Activated CD8-positive, alpha-beta memory T cell treated with anti-CD3 and anti-CD28 coated beads, Interleukin-2, amount 50 U/mL, for 1 hour (primary cell): ENCODE results near the gene PCDHA1.

Experiments
- DNase-seq: peaks from one replicate; pipeline ENCODE4 v3.0.0-alpha.2; 2020; ENCODE audit errors: extremely low read depth

The PCDHA1 gene

GRCh38 chr5:140988608-140989007, 202.7 kb downstream of the PCDHA1 start:
- DNase-seq, result no peak

- DNase-seq, result no peak
These were observed 203.5 kb downstream of the PCDHA1 start for GRCh38 chr5:140989254-140990020.

- DNase-seq, result no peak
These were observed 206.9 kb downstream of the PCDHA1 start for GRCh38 chr5:140992828-140993227.

DNA sequence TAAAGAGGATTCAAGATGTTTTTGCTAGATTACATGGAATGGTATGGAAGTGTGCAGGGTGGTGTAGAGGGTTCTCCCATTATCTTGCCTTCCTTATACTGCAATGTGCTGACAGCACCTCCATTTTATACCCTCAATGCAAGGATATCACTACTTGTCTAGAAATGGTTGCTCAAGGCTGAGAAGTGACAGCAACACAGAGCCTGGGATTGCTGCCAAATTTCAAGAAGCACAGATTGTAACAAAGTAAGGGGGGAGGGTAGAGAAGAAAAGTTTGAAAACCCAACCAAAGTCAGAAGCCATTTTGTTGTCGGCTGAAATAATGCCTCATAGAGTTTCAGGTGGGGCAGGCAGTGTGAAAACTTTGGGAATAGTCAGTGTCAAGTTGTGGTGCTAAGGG, 210.1 kb downstream of the PCDHA1 start:
- no peak for DNase-seq

GRCh38 chr5:140998921-140999410, 213.0 kb downstream of the PCDHA1 start:
- no peak for DNase-seq

GRCh38 chr5:141001446-141001843, 215.5 kb downstream of the PCDHA1 start:
- DNase-seq, result no peak

GRCh38 chr5:141001844-141002604, 216.1 kb downstream of the PCDHA1 start:
- no peak for DNase-seq

DNA sequence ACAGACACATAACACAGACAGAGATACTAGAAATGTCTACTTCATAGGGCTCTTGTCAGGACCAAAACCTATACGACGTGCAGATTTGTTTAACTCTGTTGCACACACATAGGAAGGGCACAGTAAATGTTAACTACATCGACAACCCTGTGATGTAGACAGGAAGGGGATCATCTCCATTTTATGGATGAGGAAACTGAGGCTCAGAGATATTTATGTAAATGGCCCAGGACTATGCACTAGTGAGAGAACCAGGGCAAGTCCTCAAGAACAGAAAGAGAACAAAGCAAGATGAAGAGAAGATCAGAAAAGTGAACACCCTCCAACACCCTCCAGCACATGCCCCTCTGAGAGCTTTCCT, 216.6 kb downstream of the PCDHA1 start:
- no peak for DNase-seq

DNA sequence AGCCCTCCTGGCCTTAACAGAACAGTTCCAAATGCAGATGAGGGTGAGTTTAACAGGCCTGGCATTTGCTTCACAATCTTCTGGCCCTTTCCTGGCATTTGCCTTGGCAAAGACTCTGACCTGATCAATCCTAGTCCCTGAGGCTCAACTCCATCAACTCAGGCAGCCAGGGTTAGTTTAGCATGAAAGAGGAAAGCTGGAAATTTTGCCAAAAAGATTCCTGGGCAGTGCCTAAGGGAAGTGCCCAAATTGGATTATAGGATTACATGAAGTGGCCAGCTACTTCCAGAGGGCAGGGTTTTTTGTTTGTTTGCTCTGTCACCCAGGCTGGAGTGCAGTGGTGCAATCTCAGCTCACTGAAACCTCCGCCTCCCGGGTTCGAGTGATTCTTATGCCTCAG, 217.1 kb downstream of the PCDHA1 start:
- no peak for DNase-seq

DNA sequence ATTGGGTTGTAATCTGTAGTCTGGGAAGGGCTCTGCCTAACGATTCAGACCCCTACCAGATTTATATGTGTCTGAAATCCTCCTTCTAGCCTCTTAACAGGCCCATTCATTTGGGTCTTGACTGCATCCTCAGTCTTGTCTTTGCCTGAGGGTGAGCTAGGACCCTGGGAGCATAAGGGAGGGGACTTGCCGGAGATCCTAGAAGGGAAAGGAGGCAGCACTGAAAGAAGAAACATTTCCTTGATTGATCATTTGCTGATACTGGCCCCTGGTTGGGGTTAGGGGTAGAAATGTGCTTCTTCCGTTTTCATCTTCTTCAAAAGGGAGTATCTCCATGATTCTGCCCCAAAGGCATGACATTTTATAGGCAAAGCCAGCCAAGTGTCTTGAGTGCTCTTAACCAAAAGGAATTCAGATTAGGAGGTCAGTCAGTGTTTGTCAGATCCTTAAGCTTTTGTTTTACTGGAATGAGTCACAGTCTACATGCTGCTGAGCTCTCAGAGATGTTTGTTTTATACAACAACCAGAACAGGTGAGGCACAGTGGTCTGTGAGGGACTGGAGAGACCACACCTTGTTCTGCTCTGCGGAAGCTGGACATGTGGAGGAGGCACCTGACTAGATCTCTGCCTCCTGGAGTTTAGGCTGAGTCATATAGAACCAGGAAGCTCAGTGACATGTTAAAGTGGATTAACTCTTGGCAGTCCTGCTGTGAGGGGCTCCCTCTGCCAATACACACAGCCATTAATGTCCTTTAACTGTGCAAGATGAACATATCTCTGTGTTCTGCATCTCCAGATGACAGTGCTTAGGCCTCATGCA, 218.1 kb downstream of the PCDHA1 start:
- no peak for DNase-seq

DNA sequence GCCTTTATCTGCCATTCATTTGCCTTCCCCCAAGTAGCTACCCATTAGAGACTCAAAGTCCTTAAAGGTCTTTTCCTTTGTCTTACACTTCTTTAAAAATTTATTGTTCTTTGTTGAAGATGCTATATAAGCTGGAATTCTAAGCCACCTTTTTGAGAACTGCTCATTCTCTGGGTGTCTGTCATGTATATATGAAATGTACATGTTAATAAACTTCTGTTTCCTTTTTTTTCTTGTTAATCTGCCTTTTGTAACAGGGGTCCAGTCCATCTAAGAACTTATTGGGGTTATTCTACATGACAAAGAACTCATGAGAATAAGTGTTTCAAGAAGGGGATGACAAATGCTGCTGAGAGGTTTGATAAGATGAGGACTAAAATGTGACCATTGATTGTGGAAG, 221.9 kb downstream of the PCDHA1 start:
- no peak for DNase-seq

DNA sequence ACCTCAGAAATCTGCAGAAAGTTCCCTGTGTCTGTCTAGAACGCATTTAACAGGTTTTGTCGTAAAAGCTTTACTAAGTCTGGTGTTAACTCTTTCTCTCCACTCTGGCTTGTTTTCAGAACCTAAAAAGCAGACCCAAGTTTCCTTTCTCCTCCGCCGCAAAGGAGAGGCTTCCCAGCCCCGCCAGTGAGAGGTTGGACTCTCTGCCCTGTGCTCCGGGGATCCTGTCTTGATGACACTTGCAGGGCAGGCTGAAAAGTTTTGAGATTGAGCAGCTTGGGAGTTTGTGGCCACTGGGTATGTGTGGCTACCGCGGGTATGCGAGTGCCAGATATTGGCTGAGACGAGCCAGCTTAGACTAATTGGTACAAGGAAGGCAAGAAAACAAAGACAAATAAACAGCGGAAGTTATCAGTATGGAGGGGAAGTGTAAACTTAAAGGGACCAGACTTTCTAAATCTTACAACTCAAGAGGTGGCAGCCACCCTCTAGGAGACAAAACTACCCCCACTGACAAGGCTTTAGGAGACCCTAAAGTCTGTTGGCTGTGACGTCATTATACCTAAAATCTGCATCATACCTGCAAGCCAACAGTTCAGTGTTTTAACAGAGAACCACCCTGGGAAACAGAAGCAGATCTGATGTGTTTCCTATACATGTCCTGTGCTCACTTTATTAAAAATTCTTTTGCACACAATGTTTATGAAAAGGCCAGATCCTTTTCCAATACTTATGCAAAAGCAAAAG, 224.3 kb downstream of the PCDHA1 start:
- no peak for DNase-seq

GRCh38 chr5:141017943-141018342, 232.0 kb downstream of the PCDHA1 start:
- no peak for DNase-seq

- DNase-seq, result no peak
These were observed 236.4 kb downstream of the PCDHA1 start for GRCh38 chr5:141022384-141022783.

- DNase-seq, result no peak
These were observed 245.1 kb downstream of the PCDHA1 start for GRCh38 chr5:141031006-141031405.

GRCh38 chr5:141032626-141033025, 246.7 kb downstream of the PCDHA1 start:
- no peak for DNase-seq

DNA sequence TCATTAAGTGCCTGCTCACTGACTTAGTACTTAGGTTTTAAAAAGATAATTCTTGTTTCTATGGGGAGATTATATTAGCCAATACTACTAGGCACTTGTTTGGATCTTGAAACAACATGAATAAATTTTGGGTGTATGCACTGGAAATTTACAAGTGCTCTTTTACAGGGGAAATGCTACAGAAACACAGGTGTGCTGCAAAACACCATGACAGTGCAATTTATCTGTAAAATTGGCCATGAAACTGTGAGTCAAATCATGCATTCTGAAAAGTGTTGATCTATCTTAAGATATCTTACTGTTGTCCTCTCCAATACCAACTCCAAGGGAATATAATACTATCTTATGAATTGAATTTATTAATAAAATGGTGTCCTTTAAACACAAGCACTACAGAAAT, 253.1 kb downstream of the PCDHA1 start:
- DNase-seq, result no peak

DNA sequence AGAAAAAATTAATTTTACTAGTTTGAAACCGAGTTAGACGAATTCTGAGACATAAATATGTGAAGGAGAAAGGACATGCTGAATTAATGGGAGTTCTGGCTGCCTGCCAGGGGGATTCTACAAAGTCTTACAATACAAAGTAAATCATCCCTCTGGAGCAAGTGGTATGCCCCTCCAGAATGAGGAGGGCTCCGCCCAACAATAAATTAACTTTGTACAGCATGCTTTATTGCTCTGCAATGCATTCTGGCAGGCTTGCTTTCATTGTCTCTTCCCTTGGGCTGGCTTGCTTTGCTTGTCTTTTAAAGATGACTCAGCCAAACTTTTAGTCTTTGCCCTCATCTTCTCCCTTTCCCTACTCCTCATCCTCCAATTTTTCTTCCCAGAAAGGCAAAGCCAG, 253.6 kb downstream of the PCDHA1 start:
- no peak for DNase-seq

DNA sequence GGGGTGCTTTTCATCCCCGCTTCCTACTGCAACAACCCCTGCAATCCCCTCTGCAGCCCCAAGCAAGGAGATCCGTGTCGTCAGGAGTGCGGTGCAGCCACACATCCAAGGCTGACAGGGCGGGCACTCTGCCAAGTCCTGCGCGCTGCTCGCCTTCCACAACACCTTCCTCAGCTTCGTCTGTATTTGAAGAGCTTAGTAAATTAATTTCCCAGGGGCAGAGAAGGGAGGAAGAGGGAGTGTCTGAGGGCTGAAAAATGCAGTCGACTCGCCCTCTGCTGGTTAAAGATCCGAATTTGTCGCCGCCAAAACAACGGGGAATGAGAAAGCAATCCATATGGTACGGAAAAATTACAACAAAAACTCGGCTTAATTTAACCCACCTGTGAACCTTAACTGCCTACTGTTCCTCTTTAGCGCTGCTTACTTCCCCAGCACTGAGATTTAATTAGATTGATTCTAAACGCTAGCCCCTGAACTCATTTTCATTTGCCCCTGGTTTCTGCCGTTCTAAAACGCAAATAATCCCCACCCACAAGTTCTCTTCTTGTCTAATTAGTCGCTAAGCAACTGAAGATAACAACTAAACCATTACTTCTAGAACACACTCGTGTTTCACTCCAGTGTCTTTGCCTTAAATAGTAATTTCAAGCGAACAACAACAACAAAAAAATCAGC, 254.3 kb downstream of the PCDHA1 start:
- DNase-seq, result no peak

DNA sequence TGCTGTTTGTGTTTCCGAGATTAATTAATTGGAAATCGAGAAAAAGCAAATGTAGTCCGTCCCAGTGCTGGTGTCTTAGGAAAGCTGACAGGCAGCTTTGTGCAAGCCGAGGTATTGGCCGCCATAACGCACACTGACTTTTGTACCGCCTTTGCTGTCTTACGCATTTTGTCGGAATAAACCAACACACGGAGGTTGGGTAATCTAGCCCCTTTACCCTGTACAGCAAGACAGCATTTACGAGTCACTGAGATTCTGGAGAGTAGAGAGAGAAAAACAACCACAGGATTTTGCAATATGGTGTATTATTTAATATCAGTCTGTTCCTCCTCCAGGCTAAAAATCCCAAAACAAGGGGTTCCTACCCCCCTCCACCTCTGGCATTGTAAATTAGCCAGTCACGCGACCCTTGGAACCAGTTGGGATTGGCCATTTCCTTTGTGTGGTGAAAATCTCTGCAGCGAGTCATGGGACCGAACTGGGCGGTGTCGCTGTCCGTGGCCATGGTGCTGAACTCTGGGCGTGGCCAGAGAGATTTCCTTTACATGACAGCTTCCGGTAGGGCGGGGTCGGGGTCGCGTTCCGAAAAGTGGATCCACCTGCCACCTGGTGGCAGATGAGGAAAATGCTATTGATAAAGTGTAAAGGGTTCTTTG, 255.0 kb downstream of the PCDHA1 start:
- DNase-seq, result no peak

- no peak for DNase-seq
These were observed 255.5 kb downstream of the PCDHA1 start for GRCh38 chr5:141041427-141041785.
